IMR-90 (cell line): Measurements from ENCODE around the gene C3.
"Not testable (repeated sequence)": the region's sequence is repeated elsewhere in the genome, so short reads cannot be mapped to it uniquely, and the experiment has no call there.

Experiments used
- CTCF ChIP-seq: conservative IDR thresholded peaks from 2 replicates; pipeline ENCODE4 v1.5.1; 2012; ENCODE audit warnings: mild to moderate bottlenecking, low read depth, low read length, improper control_type of control experiment
- MAZ ChIP-seq: IDR thresholded peaks from 2 replicates; pipeline ENCODE4 v1.6.1; 2012; ENCODE audit warnings: low read depth, mild to moderate bottlenecking, low read length, improper control_type of control experiment, moderate library complexity, borderline replicate concordance
- POLR2A ChIP-seq: IDR thresholded peaks from 2 replicates; pipeline ENCODE4 v1.6.1; 2012; ENCODE audit warnings: mild to moderate bottlenecking, low read depth, low read length
- RAD21 ChIP-seq: IDR thresholded peaks from 2 replicates; pipeline ENCODE4 v1.6.1; 2012; ENCODE audit warnings: low read length, improper control_type of control experiment

GRCh38 chr19:6640333-6640732 is 80.1 kb downstream of the C3 start:
- TF ChIP-seq CTCF, MAZ, POLR2A, RAD21: not testable (repeated sequence)
